GM19099 (cell line): Measurements from ENCODE around the gene JOSD2.

ENCODE experiments used
- POLR2A ChIP-seq: IDR thresholded peaks from 3 replicates; pipeline ENCODE4 v1.6.1; 2011; ENCODE audit warnings: low read depth; ENCODE audit not compliant: insufficient read length; ENCODE audit errors: extremely low read depth

The JOSD2 gene

DNA sequence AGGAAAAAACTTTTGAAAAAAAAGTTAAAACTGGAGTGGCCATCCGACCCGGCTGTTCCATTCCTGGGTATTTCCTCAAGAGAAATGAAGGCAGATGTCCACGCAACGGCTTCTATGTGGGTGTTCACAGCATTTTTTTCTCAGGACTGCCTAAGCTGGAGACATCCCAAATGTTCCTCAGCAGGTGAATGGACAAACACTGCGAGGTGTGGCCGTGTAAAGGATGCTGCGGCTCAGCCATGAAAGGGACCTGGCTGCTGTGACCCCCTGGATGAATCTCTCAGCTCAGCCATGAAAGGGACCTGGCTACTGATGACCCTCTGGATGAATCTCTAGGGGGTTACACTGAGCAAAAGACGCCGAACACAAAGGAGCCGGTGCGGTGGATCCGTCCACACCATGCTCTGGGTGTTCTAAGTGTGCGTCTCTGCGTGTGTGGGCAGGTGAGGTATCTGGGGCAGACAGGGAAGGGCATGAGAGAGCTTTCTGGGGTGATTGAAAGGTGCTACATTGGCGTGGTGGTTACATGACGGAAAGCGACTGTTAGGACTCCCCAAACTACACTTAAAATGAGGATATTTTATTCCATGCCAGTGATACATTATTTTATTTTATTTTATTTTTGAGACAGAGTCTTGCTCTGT, 10.0 kb upstream of the JOSD2 start:
- no peak for TF ChIP-seq POLR2A

DNA sequence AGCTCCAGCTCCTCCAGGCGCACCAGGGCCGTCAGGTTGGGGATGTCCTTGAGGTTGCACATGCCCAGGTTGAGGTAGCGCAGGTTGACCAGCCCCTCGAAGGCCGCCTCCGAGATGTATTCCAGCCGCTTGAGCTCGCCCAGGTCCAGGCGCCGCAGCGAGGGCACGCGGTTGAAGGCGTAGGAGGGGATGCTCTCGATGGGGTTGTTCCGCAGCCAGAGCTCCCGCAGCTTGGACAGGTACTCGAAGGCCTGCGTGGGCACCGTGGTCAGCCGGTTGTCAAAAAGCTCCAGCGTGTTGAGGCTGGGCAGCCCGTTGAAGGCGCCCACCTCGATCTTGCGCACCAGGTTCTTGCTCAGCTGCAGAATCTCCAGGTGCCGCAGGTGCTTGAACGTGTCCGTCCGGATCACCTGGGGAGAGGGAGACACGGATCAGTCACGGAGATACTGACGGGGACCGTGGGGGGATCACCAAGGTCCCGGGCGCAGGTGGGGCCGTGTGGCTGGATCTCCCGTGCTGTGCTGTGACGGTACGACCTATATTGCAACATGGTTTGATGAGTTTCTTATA, 8.1 kb upstream of the JOSD2 start:
- TF ChIP-seq POLR2A = no peak

DNA sequence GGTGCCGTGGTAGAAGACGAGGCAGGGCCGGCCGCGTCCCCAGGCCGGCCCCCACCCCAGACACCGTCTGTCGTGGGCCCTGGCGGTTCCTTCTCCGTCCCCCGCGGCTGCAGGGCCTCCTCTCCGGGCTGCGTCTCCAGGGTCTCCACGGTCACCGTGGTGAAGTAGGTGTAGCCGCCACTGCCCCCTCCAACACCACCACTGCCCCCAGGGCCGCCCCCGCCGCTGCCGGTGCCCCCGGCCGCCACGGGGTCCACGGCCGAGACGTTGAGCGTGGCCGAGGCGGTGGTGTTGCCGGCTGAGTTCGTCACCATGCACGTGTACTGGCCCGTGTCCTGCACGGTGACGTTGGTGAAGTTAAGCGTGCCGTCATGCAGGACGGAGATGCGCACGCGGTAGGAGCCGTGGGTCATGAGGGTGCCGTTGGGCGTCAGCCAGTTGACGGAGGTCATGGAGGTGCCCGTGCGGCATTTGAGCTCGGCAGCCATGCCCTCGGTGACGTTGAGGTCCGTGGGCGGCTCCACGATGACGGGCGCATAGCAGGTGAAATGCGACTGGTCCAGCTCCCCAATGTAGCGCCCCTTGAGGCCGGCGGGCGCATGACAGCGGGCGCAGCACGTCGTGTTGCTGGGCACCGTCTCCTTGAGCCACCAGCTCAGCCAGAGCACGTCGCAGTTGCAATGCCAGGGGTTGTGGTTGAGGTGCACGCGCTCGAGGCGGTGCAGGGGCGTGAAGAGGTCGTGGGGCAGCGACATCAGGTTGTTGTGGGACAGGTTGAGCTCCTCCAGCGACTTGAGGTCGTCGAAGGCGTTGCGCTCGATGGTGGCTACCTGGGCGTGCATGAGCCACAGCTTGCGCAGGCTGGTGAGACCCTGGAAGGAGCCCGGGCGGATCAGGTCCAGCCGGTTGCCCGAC, 7.4 kb upstream of the JOSD2 start:
- no peak for TF ChIP-seq POLR2A

DNA sequence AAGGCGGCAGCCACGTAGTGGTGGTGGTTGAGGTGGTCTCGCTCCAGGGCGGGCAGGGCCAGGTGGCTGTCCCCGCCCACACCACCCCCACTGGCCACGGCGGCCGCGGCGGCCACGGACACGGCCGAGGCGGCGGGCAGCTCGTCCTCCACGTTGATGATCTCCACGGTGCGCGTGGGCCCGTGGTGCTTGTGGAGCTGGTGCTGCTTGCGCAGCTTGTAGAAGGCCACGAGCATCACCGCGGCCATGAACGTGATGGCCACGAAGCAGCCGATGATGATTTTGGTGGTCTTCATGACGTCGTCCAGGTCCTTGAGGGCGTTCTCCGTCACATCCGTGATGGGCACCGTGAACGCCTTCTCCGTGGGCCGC, 6.7 kb upstream of the JOSD2 start:
- no peak for TF ChIP-seq POLR2A

DNA sequence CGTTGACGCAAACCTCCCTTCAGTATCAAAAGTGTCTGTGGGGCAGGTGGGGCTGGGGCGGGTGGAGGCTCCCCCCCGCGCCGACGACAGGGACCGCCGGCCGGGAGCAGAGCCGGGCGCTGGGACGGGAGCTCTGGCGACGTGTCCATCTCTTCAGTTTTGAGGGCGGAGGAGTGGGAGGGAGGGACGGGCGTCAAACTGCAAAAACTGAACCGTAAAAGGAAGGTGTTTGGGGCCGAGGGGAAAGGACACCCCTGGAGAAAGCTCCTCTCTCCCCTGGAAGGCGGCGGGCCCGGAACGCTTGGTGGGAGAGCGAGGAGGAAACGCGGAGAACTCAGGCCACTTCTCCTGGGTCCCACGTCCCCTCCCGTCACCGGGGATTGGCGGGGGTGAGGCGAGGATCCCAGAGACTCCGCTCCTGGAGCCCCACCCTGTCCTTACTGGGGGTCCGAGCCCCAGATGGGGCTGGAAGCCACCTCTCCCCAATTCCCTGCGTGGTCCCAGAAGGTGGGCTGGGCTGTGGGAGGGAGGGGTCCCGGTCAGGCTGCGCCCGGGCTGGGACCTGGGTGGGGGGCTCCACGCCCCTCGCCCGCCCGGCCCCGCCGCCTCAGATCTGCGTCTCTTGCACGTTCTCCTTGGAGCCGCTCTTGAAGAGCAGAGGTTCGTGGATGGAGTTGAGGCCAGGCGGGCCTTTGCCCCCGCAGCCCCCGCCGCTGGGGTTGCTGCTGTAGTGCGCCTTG, 6.1 kb upstream of the JOSD2 start:
- TF ChIP-seq POLR2A = no peak

DNA sequence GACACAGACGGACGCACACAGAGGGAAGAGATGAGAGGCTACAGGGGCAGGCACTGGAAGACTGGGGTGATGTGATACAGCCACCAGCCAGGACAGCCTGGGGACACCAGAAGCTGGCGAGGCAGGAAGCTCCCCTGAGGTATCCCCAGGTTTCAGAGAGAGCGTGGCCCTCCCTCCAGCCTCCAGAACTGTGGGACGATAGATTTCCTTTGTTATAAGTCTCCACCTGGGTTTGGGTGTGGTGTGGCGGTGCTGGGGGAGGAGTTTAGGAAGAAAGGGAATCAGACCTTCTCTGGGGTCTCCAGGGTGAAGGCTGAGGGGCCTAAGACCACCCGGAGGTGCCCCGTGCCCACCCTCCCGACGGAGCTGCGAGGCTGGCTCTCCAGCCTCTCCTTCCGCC, 5.5 kb upstream of the JOSD2 start:
- no peak for TF ChIP-seq POLR2A

DNA sequence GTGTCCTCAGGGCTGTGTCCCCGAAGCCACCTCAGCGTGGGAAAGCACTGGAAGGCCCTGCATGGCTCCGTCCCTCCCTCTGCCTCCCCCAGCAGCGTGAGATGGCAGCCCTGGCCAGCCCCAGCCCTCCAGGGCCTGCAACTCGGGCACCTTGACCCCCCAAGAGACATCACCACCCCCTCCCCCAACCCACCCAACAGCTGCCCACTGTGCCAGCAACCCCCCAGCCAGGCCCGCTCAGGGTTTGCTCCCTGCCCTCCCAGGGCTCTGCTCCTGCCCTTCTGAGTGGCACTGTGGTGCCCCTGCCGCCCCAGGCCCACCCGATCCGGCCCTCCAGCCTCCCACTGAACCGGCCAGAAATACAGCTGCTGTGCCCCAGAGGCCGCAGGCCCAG, 4.2 kb upstream of the JOSD2 start:
- no peak for TF ChIP-seq POLR2A

DNA sequence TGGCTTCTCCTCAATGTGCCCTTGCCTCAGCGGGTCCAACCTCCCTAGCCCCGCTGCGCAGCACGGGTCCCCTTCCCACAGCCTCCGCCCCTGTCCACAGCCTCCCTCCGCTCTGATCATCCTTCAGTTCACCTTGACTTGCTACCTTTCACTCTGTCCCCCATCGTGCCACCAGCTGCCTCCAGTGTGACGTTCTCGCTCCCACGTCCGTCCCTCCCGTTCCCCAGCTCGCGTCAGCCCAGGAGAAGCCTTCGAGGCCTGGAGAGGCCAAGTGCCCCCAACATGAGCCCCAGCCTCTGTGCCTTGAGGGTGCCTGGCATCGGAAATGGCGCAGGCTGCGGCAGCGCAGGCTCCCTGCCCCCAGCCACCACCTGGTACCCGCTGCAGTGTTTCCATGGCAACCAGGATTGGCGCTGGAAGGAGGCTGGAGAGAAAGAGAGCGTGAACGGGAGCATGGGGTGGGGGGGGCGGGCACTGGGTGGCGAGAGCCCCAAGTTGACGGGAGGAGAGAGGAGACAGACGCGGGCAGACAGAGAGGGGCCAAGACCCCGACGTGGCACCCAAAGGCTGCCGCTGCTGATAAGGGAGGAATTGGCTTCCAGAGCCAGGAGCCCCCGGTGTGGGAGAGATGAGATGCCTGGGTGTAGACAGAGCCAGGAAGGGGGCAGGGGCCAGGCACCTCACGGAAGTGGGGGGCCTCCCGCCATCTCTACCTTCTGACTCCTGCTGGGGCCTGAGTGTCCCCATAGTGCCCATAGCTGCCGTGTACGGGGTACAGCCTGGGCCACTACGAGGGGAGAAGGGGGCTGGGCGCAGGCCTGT, 3.6 kb upstream of the JOSD2 start:
- TF ChIP-seq POLR2A = no peak

DNA sequence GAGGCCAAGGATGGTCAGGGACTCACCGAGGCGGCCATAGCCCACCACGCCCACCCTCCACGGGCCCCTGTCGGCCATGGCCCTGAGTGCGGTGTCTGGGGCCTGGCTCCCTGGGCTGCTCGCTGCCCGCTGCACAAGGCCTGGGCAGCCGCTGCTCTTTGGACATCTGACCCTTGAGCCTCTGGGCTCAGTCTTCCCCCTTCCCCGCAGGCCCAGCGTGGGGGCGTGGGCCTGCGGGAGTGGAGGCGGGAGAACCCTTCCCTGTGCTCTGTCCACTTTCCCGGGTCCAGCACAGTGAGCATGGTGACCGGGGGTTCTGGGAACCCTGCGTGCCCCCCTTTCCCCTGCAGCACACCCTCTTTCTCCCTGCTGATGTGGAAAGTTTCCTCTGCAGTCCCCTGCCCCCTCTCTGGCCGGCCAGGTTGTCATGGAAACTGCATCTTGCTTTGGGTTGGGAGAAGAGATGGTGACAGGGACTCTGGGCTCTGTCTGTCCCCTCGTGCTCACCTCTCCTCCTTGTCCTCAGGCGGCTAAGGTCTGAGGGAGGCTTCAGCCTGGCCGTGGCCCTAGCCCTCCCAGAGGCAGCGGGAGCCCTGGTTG, 2.9 kb upstream of the JOSD2 start, which contains the start of gene ASPDH:
ASPDH (minus strand) TSS at position 168 of the 600 bp plus-strand sequence; CDS start at position 78, 90 bp downstream.
- TF ChIP-seq POLR2A = no peak

DNA sequence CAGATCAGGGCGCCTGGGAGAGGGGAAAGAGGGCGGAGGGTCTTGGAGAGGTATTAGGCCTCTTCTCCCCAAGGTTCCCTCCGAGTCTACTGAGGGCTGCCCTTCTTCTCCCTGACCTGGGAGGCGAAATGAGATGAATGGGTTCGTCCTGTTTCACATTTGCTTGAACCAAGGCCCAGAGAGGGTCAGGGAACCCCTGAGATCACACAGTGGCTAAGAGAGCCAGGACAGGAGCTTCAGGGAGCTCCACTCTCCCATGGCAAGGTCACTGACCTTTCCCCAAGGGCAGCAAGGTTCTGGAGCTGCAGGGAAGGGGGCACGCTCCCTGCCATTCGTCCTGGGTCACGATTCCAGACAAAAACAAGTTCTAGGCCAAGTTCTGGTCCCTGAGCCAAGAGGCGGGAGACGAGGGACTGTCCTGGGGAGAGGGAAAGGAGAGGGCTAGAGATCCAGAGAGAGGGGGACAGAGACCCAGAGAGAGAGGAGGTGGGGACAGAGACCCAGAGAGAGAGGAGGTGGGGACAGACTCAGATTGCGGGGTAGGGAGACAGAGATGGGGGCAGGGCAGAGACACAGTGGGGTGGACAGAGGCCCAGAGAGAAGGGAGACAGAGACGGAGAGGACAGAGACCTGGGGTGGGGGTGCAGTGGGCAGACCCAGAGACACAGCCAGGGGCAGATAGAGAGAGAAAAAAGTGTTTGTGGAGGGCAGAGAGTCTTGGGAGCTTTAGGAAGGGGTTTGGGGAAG, 2.2 kb upstream of the JOSD2 start:
- no peak for TF ChIP-seq POLR2A

DNA sequence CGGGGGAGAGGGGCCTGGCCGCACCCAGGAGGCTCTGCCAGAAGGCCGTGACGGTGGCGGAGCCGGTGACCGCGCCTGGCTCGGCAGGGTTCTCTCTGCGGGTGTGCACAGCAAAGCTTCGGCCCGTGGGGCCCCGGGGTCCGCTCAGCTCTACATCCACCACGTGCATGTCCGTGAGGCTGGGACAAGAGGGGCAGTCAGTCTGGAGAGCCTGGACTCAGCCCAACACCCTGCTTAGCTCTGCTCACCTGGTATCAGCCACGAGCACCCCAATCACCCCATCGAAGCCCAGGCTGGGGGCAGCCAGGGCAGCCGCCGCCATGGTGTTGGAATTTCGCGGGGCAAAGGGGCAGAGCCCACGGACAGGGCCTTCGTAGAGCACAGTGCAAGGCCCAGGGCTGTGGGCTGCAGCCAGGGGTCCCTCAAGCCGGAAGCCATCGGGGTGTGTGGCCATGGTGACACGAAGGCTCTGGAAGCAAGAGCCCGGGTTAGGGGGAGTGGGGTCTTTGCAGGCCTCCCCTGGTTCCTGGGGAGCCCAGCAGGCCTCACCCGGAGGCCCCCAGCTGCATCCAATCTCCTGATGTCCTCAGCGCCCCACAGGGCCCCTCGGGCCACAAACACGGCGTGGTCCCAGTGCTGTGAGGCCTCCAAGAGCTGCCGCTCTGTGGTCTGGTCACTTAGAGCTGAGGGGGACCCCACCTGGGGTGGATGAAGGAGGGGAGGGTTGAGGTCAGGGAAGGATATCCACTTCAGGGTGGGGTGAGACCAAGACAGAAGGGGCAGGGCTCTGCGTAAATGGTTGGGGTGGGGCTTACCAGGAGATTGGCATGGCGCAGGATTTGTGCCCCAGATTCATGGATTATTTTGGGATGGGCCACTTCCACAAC, 1.4 kb upstream of the JOSD2 start:
- TF ChIP-seq POLR2A = no peak

DNA sequence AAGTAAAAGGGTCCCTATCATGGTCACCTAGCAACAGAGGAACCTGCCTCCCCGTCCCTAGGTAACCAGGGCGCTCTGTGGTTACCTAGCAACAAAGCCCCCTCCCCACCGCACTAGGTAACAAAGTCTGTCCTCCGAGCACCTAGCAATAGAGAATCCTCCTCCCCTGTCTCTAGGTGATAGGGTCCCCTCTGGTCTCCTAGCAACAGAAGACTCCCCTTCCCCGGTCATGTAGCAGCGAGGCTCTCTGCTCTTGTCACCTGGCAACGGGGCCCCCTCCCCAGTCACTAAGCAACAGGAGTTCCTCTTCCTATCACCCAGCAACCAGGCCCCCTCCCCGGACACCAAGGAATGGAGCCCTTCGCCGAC, 307 bp downstream of the JOSD2 start:
- no peak for TF ChIP-seq POLR2A
